SK-N-SH treated with all-trans-retinoic acid at 6 μM for 48 hours (cell line): ENCODE data around the gene GPR176.

Experiments used
- ATAC-seq: fragments of 200-7000 bp; cut with Tn5 transposase; 3 replicates; pipeline ENCODE4 v1.9.1; 2020; ENCODE audit warnings: mild to moderate bottlenecking, moderate library complexity
- ARNTL ChIP-seq: fragments of 450-650 bp; formaldehyde crosslinking; IDR thresholded peaks from 2 replicates; pipeline ENCODE4 v1.5.0; 2020; ENCODE audit warnings: low read depth, mild to moderate bottlenecking, moderate library complexity, borderline replicate concordance
- BACH2 ChIP-seq: fragments of 250-450 bp; sonication (Bioruptor Pico); IDR thresholded peaks from 2 replicates; pipeline ENCODE4 v1.9.0; 2021; ENCODE audit warnings: mild to moderate bottlenecking, borderline replicate concordance
- CSDC2 ChIP-seq: fragments of 250-450 bp; sonication (Bioruptor Pico); IDR thresholded peaks from 2 replicates; pipeline ENCODE4 v1.5.0; 2020; ENCODE audit warnings: mild to moderate bottlenecking, moderate library complexity
- ESRRG ChIP-seq: fragments of 250-450 bp; sonication (Bioruptor Pico); IDR thresholded peaks from 2 replicates; pipeline ENCODE4 v1.6.1; 2021; ENCODE audit warnings: mild to moderate bottlenecking
- GLIS3 ChIP-seq: fragments of 250-450 bp; sonication (Bioruptor Pico); IDR thresholded peaks from 2 replicates; pipeline ENCODE4 v1.5.0; 2020; ENCODE audit warnings: mild to moderate bottlenecking, moderate library complexity
- ISL1 ChIP-seq: fragments of 250-450 bp; sonication (Bioruptor Pico); IDR thresholded peaks from 2 replicates; pipeline ENCODE4 v2.1.2; 2022; ENCODE audit warnings: mild to moderate bottlenecking, moderate library complexity
- OSR1 ChIP-seq: fragments of 250-450 bp; sonication (Bioruptor Pico); IDR thresholded peaks from 2 replicates; pipeline ENCODE4 v1.8.0; 2022; ENCODE audit warnings: moderate library complexity, mild to moderate bottlenecking, inconsistent platforms
- SNAI2 ChIP-seq: fragments of 250-450 bp; sonication (Bioruptor Pico); IDR thresholded peaks from 2 replicates; pipeline ENCODE4 v1.5.0; 2020; ENCODE audit warnings: mild to moderate bottlenecking, moderate library complexity
- TCF4 ChIP-seq: fragments of 250-450 bp; sonication (Bioruptor Pico); IDR thresholded peaks from 2 replicates; pipeline ENCODE4 v1.8.0; 2021; ENCODE audit warnings: mild to moderate bottlenecking, moderate library complexity, borderline replicate concordance
- TOX ChIP-seq: fragments of 250-450 bp; sonication (Bioruptor Pico); IDR thresholded peaks from 2 replicates; pipeline ENCODE4 v1.8.0; 2021; ENCODE audit warnings: mild to moderate bottlenecking, moderate library complexity, borderline replicate concordance
- ZC3H10 ChIP-seq: fragments of 250-450 bp; sonication (Bioruptor Pico); IDR thresholded peaks from 2 replicates; pipeline ENCODE4 v1.5.1; 2021; ENCODE audit warnings: mild to moderate bottlenecking, moderate library complexity
- ZFP3 ChIP-seq: fragments of 250-450 bp; sonication (Bioruptor Pico); IDR thresholded peaks from 2 replicates; pipeline ENCODE4 v1.5.0; 2020; ENCODE audit warnings: mild to moderate bottlenecking, moderate library complexity
- ZFP30 ChIP-seq: fragments of 450-650 bp; formaldehyde crosslinking; IDR thresholded peaks from 2 replicates; pipeline ENCODE4 v1.5.0; 2022; ENCODE audit warnings: mild to moderate bottlenecking, moderate library complexity
- ZNF565 ChIP-seq: fragments of 450-650 bp; formaldehyde crosslinking; conservative IDR thresholded peaks from 2 replicates; pipeline ENCODE4 v1.5.0; 2020; ENCODE audit warnings: low read depth, mild to moderate bottlenecking, moderate library complexity
- ZNF70 ChIP-seq: fragments of 450-650 bp; formaldehyde crosslinking; IDR thresholded peaks from 2 replicates; pipeline ENCODE4 v1.5.0; 2020; ENCODE audit warnings: mild to moderate bottlenecking, moderate library complexity
- ZNF8 ChIP-seq: fragments of 450-650 bp; formaldehyde crosslinking; IDR thresholded peaks from 2 replicates; pipeline ENCODE4 v1.5.0; 2020; ENCODE audit warnings: mild to moderate bottlenecking, moderate library complexity
- TF ChIP-seq, protein P1 (sequence below): fragments of 250-450 bp; sonication (Bioruptor Pico); IDR thresholded peaks from 2 replicates; pipeline ENCODE4 v1.5.1; 2020; ENCODE audit warnings: low read depth, mild to moderate bottlenecking, moderate library complexity
- TF ChIP-seq, protein P2 (sequence below): fragments of 250-450 bp; sonication (Bioruptor Pico); IDR thresholded peaks from 2 replicates; pipeline ENCODE4 v1.8.0; 2020; ENCODE audit warnings: mild to moderate bottlenecking, moderate library complexity, borderline replicate concordance
- TF ChIP-seq, protein P3 (sequence below): fragments of 250-450 bp; sonication (Bioruptor Pico); IDR thresholded peaks from 2 replicates; pipeline ENCODE4 v1.8.0; 2021; ENCODE audit warnings: low read depth, mild to moderate bottlenecking, moderate library complexity, borderline replicate concordance
- TF ChIP-seq, protein P4 (sequence below): fragments of 250-450 bp; sonication (Bioruptor Pico); IDR thresholded peaks from 2 replicates; pipeline ENCODE4 v1.5.1; 2021; ENCODE audit warnings: mild to moderate bottlenecking, moderate library complexity
- TF ChIP-seq, protein P5 (sequence below): fragments of 250-450 bp; sonication (Bioruptor Pico); IDR thresholded peaks from 2 replicates; pipeline ENCODE4 v1.5.0; 2020; ENCODE audit warnings: mild to moderate bottlenecking, moderate library complexity

Gene GPR176

DNA sequence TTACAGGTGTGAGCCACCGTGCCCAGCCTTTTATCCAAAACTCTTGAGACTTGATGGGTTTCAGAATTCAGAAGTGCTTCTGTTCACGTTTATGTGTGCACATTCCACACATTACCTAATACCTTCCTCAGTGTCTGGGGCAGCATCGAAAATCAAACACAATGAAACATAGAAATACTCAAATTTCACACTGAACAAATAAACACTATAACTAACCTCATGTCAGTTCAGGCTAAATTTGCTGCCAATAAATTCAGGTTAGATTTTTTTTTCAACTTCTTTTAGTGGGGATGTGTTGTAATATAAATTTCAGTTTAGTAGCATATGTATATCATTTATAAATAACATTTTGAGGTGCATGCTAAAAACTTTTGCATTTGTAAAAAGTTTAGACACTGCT is 16.6 kb upstream of the GPR176 start:
- no peak for ATAC-seq
- no peak for TF ChIP-seq ISL1
- TF ChIP-seq, protein P1, sequence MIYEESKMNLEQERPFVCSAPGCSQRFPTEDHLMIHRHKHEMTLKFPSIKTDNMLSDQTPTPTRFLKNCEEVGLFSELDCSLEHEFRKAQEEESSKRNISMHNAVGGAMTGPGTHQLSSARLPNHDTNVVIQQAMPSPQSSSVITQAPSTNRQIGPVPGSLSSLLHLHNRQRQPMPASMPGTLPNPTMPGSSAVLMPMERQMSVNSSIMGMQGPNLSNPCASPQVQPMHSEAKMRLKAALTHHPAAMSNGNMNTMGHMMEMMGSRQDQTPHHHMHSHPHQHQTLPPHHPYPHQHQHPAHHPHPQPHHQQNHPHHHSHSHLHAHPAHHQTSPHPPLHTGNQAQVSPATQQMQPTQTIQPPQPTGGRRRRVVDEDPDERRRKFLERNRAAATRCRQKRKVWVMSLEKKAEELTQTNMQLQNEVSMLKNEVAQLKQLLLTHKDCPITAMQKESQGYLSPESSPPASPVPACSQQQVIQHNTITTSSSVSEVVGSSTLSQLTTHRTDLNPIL (CRISPR knock-in tag): no peak
- TF ChIP-seq, protein P2, sequence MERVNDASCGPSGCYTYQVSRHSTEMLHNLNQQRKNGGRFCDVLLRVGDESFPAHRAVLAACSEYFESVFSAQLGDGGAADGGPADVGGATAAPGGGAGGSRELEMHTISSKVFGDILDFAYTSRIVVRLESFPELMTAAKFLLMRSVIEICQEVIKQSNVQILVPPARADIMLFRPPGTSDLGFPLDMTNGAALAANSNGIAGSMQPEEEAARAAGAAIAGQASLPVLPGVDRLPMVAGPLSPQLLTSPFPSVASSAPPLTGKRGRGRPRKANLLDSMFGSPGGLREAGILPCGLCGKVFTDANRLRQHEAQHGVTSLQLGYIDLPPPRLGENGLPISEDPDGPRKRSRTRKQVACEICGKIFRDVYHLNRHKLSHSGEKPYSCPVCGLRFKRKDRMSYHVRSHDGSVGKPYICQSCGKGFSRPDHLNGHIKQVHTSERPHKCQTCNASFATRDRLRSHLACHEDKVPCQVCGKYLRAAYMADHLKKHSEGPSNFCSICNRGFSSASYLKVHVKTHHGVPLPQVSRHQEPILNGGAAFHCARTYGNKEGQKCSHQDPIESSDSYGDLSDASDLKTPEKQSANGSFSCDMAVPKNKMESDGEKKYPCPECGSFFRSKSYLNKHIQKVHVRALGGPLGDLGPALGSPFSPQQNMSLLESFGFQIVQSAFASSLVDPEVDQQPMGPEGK (CRISPR knock-in tag): no peak
- TF ChIP-seq, protein P3, sequence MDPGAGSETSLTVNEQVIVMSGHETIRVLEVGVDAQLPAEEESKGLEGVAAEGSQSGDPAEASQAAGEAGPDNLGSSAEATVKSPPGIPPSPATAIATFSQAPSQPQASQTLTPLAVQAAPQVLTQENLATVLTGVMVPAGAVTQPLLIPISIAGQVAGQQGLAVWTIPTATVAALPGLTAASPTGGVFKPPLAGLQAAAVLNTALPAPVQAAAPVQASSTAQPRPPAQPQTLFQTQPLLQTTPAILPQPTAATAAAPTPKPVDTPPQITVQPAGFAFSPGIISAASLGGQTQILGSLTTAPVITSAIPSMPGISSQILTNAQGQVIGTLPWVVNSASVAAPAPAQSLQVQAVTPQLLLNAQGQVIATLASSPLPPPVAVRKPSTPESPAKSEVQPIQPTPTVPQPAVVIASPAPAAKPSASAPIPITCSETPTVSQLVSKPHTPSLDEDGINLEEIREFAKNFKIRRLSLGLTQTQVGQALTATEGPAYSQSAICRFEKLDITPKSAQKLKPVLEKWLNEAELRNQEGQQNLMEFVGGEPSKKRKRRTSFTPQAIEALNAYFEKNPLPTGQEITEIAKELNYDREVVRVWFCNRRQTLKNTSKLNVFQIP: no peak
- TF ChIP-seq TCF4 (CRISPR knock-in tag): no peak
- no peak for TF ChIP-seq ZNF8 (CRISPR knock-in tag)

DNA sequence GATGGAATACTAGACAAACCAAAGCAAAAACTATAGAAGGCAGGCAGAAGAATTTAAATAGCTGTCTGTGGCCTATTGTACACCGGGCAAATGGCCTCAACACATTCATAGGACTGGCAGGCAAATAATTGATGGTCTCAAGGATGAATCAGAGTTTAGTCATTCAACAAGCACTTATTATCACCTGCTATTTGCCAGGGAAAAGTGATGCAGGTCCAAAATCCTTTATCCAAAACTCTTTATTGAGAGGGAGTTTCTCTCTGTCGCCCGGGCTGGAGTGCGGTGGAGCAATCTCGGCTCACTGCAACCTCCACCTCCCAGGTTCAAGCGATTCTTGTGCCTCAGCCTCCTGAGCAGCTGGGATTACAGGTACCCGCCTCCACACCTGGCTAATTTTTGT is 16.1 kb upstream of the GPR176 start:
- TF ChIP-seq ZC3H10 (CRISPR knock-in tag): no peak
- TF ChIP-seq ZFP30 (CRISPR knock-in tag): no peak
- TF ChIP-seq ZNF8 (CRISPR knock-in tag): no peak
- TF ChIP-seq TOX (CRISPR knock-in tag): no peak
- TF ChIP-seq ISL1: no peak
- TF ChIP-seq, protein P2 (CRISPR knock-in tag): no peak
- TF ChIP-seq ZNF70: no peak
- TF ChIP-seq GLIS3 (CRISPR knock-in tag): no peak
- TF ChIP-seq, all 23 proteins: peak for 0
- ATAC-seq: no peak

DNA sequence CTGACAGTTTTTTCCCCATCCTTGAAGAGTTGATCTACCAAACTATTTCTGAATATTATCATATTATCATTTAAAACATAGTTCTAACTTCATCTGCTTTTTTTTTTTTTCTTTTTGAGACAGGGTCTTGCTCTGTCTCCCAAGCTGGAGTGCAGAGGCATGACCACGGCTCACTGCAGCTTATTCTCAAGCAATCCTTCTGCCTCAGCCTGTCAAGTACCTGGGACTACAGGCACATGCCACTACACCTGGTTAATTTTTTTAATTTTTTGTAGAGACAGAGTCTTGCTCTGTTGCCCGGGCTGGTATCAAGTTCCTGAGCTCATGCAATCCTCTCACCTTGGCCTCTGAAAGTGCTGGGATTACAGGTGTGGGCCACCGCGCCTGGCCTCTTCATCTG is 15.2 kb upstream of the GPR176 start:
- no peak for TF ChIP-seq OSR1 (CRISPR knock-in tag)
- TF ChIP-seq TCF4 (CRISPR knock-in tag): no peak
- no peak for TF ChIP-seq TOX (CRISPR knock-in tag)
- no peak for TF ChIP-seq ESRRG
- TF ChIP-seq, protein P3: no peak
- no peak for TF ChIP-seq ZNF8 (CRISPR knock-in tag)
- TF ChIP-seq ZC3H10 (CRISPR knock-in tag): no peak
- TF ChIP-seq ZNF565: no peak
- no peak for TF ChIP-seq ZNF70
- TF ChIP-seq ZFP3 (CRISPR knock-in tag): no peak
- no peak for TF ChIP-seq CSDC2
- no peak for TF ChIP-seq ARNTL (CRISPR knock-in tag)
- no peak for TF ChIP-seq ISL1
- TF ChIP-seq BACH2 (CRISPR knock-in tag): no peak
- TF ChIP-seq, protein P4, sequence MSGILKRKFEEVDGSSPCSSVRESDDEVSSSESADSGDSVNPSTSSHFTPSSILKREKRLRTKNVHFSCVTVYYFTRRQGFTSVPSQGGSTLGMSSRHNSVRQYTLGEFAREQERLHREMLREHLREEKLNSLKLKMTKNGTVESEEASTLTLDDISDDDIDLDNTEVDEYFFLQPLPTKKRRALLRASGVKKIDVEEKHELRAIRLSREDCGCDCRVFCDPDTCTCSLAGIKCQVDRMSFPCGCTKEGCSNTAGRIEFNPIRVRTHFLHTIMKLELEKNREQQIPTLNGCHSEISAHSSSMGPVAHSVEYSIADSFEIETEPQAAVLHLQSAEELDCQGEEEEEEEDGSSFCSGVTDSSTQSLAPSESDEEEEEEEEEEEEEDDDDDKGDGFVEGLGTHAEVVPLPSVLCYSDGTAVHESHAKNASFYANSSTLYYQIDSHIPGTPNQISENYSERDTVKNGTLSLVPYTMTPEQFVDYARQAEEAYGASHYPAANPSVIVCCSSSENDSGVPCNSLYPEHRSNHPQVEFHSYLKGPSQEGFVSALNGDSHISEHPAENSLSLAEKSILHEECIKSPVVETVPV (CRISPR knock-in tag): no peak
- no peak for TF ChIP-seq GLIS3 (CRISPR knock-in tag)
- TF ChIP-seq, protein P2 (CRISPR knock-in tag): no peak
- TF ChIP-seq, protein P5, sequence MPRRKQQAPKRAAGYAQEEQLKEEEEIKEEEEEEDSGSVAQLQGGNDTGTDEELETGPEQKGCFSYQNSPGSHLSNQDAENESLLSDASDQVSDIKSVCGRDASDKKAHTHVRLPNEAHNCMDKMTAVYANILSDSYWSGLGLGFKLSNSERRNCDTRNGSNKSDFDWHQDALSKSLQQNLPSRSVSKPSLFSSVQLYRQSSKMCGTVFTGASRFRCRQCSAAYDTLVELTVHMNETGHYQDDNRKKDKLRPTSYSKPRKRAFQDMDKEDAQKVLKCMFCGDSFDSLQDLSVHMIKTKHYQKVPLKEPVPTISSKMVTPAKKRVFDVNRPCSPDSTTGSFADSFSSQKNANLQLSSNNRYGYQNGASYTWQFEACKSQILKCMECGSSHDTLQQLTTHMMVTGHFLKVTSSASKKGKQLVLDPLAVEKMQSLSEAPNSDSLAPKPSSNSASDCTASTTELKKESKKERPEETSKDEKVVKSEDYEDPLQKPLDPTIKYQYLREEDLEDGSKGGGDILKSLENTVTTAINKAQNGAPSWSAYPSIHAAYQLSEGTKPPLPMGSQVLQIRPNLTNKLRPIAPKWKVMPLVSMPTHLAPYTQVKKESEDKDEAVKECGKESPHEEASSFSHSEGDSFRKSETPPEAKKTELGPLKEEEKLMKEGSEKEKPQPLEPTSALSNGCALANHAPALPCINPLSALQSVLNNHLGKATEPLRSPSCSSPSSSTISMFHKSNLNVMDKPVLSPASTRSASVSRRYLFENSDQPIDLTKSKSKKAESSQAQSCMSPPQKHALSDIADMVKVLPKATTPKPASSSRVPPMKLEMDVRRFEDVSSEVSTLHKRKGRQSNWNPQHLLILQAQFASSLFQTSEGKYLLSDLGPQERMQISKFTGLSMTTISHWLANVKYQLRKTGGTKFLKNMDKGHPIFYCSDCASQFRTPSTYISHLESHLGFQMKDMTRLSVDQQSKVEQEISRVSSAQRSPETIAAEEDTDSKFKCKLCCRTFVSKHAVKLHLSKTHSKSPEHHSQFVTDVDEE: no peak
- no peak for TF ChIP-seq ZFP30 (CRISPR knock-in tag)
- no peak for TF ChIP-seq SNAI2 (CRISPR knock-in tag)
- ATAC-seq: no peak
